SK-N-SH (cell line): ENCODE measurements around the gene C10orf143. TPM values are rescaled to one million over a fixed set of nuclear protein-coding genes. Genes with fewer than 3 reads are reported as not detected.

ENCODE experiments used
- CTCF ChIA-PET: fragments of 300-600, 350-600 bp; formaldehyde crosslinking; extraction: SDS; loops from one replicate; lab custom pipeline; 2021; lab: Yijun Ruan, JAX
- POLR2A ChIA-PET: fragments of 350-600 bp; sonication (Branson Sonifier 250); formaldehyde crosslinking; extraction: SDS; loops from one replicate; lab custom pipeline; 2020; ENCODE audit warnings: antibody characterized with exemption, inconsistent platforms; lab: Yijun Ruan, JAX
- DNase-seq: peaks from one replicate; pipeline ENCODE4 v3.0.0; 2012
- H2AFZ ChIP-seq: fragments of 200-600 bp; sonication (generic); 2 replicates; pipeline ENCODE4 v1.8.1; 2016; ENCODE audit warnings: antibody characterized with exemption, mild to moderate bottlenecking, low read depth
- H3F3A ChIP-seq: fragments of 200-600 bp; sonication (generic); replicated peaks from 2 replicates; pipeline ENCODE3; 2016; ENCODE audit warnings: antibody characterized with exemption, mild to moderate bottlenecking; ENCODE audit not compliant: insufficient read depth
- H3K27ac ChIP-seq, 2 experiments: fragments of 200-500 bp in 1 of 2; fragments of 200-600 bp in 1 of 2; sonication (Bioruptor generic) in 1 of 2; sonication (generic), shearing (Covaris generic) in 1 of 2; 2 replicates each; pipeline versions ENCODE4 v1.5.1 to v1.6.1; 2014 to 2016; ENCODE audit warnings: low read depth in 2 of 2, inconsistent platforms in 1 of 2, low read length in 1 of 2, mild to moderate bottlenecking in 1 of 2, mixed read lengths in 1 of 2
- H3K27me3 ChIP-seq: fragments of 200-600 bp; sonication (generic), shearing (Covaris generic); 2 replicates; pipeline ENCODE4 v1.6.1; 2016; ENCODE audit warnings: mixed run types; ENCODE audit not compliant: insufficient read depth
- H3K36me3 ChIP-seq, 2 experiments: fragments of 200-500 bp in 1 of 2; fragments of 200-600 bp in 1 of 2; sonication (Bioruptor generic) in 1 of 2; sonication (generic) in 1 of 2; replicated peaks in 1 of 2; 2 replicates each; pipeline versions ENCODE3 to v1.5.1; 2014 to 2016; ENCODE audit warnings: low read length in 1 of 2, mild to moderate bottlenecking in 1 of 2; ENCODE audit not compliant: insufficient read depth in 2 of 2, control insufficient read depth in 1 of 2
- H3K4me1 ChIP-seq, 2 experiments: fragments of 200-500 bp in 1 of 2; fragments of 200-600 bp in 1 of 2; sonication (Bioruptor generic) in 1 of 2; sonication (generic), shearing (Covaris generic) in 1 of 2; 2 replicates each; pipeline versions ENCODE4 v1.5.1 to v1.6.1; 2014 to 2016; ENCODE audit warnings: low read depth in 1 of 2, low read length in 1 of 2, mixed run types in 1 of 2; ENCODE audit not compliant: insufficient read depth in 2 of 2, control insufficient read depth in 1 of 2
- H3K4me2 ChIP-seq: fragments of 200-600 bp; sonication (generic), shearing (Covaris generic); 2 replicates; pipeline ENCODE4 v1.6.1; 2017; ENCODE audit warnings: mixed run types
- H3K4me3 ChIP-seq, 2 experiments: fragments of 200-500 bp in 1 of 2; fragments of 200-600 bp in 1 of 2; sonication (Bioruptor generic) in 1 of 2; sonication (generic), shearing (Covaris generic) in 1 of 2; 2 replicates each; pipeline versions ENCODE4 v1.5.1 to v1.8.1; 2014 to 2016; ENCODE audit warnings: low read depth in 2 of 2, inconsistent platforms in 1 of 2, low read length in 1 of 2, mild to moderate bottlenecking in 1 of 2, mixed read lengths in 1 of 2, moderate library complexity in 1 of 2
- H3K79me2 ChIP-seq: fragments of 200-600 bp; sonication (generic); 2 replicates; pipeline ENCODE4 v1.8.1; 2017; ENCODE audit warnings: mild to moderate bottlenecking; ENCODE audit not compliant: insufficient read depth
- H3K9ac ChIP-seq: fragments of 200-600 bp; sonication (generic); 2 replicates; pipeline ENCODE4 v1.6.1; 2017; ENCODE audit warnings: mixed run types
- H3K9me2 ChIP-seq: fragments of 200-600 bp; sonication (generic); 2 replicates; pipeline ENCODE4 v1.6.1; 2017; ENCODE audit warnings: mixed run types
- H3K9me3 ChIP-seq: fragments of 200-600 bp; sonication (generic); 2 replicates; pipeline ENCODE4 v1.6.1; 2017; ENCODE audit warnings: mixed run types, mild to moderate bottlenecking, moderate library complexity
- H4K20me1 ChIP-seq: fragments of 200-600 bp; sonication (generic); 2 replicates; pipeline ENCODE4 v1.6.1; 2017; ENCODE audit warnings: mild to moderate bottlenecking, mixed run types; ENCODE audit not compliant: insufficient read depth
- CHD2 ChIP-seq: fragments of 150-350 bp; IDR thresholded peaks from 2 replicates; pipeline ENCODE4 v1.6.1; 2018; ENCODE audit warnings: low read length; ENCODE audit not compliant: partially characterized antibody
- ELF1 ChIP-seq: IDR thresholded peaks from 2 replicates; pipeline ENCODE4 v1.4.0; 2012
- EP300 ChIP-seq, 2 experiments: IDR thresholded peaks; 2 replicates each; pipeline versions ENCODE4 v1.4.0 to v1.6.1; 2012; ENCODE audit warnings: borderline replicate concordance in 1 of 2, low read depth in 1 of 2, low read length in 1 of 2
- FOSL2 ChIP-seq: IDR thresholded peaks from 2 replicates; pipeline ENCODE4 v1.4.0; 2012; ENCODE audit warnings: low read depth, mild to moderate bottlenecking, moderate library complexity, borderline replicate concordance
- FOXJ3 ChIP-seq: sonication (generic); formaldehyde crosslinking; IDR thresholded peaks from 2 replicates; pipeline ENCODE4 v1.5.1; 2020; ENCODE audit warnings: mild to moderate bottlenecking, missing genetic modification reagents
- FOXM1 ChIP-seq: IDR thresholded peaks from 2 replicates; pipeline ENCODE4 v1.4.0; 2012; ENCODE audit warnings: low read depth, mild to moderate bottlenecking
- GATA2 ChIP-seq: sonication (generic); formaldehyde crosslinking; IDR thresholded peaks from 2 replicates; pipeline ENCODE4 v1.5.0; 2020; ENCODE audit warnings: mild to moderate bottlenecking, missing genetic modification reagents
- MEF2A ChIP-seq: IDR thresholded peaks from 2 replicates; pipeline ENCODE4 v1.4.0; 2012; ENCODE audit warnings: low read depth, borderline replicate concordance
- NFIC ChIP-seq: IDR thresholded peaks from 2 replicates; pipeline ENCODE4 v1.4.0; 2012; ENCODE audit warnings: borderline replicate concordance
- RAD21 ChIP-seq: IDR thresholded peaks from 2 replicates; pipeline ENCODE4 v1.6.1; 2012; ENCODE audit warnings: mild to moderate bottlenecking, low read length
- RXRA ChIP-seq: IDR thresholded peaks from 2 replicates; pipeline ENCODE4 v1.4.0; 2012; ENCODE audit warnings: low read depth, mild to moderate bottlenecking, borderline replicate concordance
- SMC3 ChIP-seq: IDR thresholded peaks from 2 replicates; pipeline ENCODE4 v1.6.1; 2012; ENCODE audit warnings: low read depth, low read length, improper control_type of control experiment
- TAF1 ChIP-seq: IDR thresholded peaks from 2 replicates; pipeline ENCODE4 v1.6.1; 2012; ENCODE audit warnings: low read depth, mild to moderate bottlenecking, low read length, moderate library complexity, borderline replicate concordance
- TEAD4 ChIP-seq: IDR thresholded peaks from 2 replicates; pipeline ENCODE4 v1.4.0; 2012; ENCODE audit warnings: mild to moderate bottlenecking, borderline replicate concordance; ENCODE audit not compliant: insufficient read depth
- YY1 ChIP-seq: IDR thresholded peaks from 2 replicates; pipeline ENCODE4 v1.4.0; 2012; ENCODE audit warnings: low read depth, mild to moderate bottlenecking
- WGBS: methylation state at CpG from one replicate; pipeline ENCODE4 v1.1.6; 2017; ENCODE audit warnings: low lambda C conversion rate; 5-methylcytosine and 5-hydroxymethylcytosine counted together
- polyA plus RNA-seq, 3 experiments: library from polyadenylated mRNA; depleted of rRNA; stranded (reverse); fragments of >200 nt; gene quantifications; 2 replicates each; pipeline ENCODE4 v1.2.3, GENCODE V29; 2012
- TF ChIP-seq, protein P1 (sequence below): fragments of 150-350 bp; IDR thresholded peaks from 2 replicates; pipeline ENCODE4 v1.6.1; 2017; ENCODE audit warnings: antibody characterized with exemption, low read length, low read depth, borderline replicate concordance
- TF ChIP-seq, protein P2 (sequence below): IDR thresholded peaks from 2 replicates; pipeline ENCODE4; 2012
- TF ChIP-seq, protein P3 (sequence below): IDR thresholded peaks from 2 replicates; pipeline ENCODE4 v1.4.0; 2012; ENCODE audit warnings: low read depth, borderline replicate concordance

The C10orf143 gene
- polyA plus RNA-seq, 1 of the 3 experiments (the other 2 are of a cell fraction) = 2.2 TPM

DNA sequence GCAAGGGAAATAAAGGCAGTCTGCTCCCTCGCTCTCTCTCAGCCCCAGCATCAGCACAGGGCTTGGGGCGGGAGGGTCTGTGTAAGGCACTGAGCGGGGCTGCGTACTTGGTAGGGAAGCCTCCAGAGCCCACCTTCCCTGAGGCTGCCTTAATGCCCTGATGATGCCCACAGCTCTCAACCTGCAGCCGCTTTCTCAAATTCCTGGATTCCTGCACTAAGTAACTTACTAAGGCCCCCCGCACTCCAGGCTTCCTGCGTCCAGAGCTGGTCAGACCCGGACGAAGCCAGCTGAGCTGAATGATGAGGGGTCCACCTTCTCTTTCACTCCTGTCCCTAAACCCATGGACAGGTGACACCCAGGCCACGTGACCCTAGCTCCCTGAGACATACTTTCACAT, 63.3 kb downstream of the C10orf143 start:
- Histone ChIP-seq H3F3A (no peaks in the 10 kb centered on the region), H3K79me2 (no peaks in the 10 kb centered on the region), H3K4me1 (peaks cover 0 to 9% of the 10 kb centered on the region in 2 experiments; a peak in 1 of 4 replicates), H2AFZ (no peak overlapping the region), H3K36me3 (no peaks in the 10 kb centered on the region), H3K27me3 (no peaks in the 10 kb centered on the region), H3K9me2 (no peaks in the 10 kb centered on the region), H3K9me3 (no peaks in the 10 kb centered on the region), H3K4me2 (no peak overlapping the region), H3K9ac (no peak overlapping the region), H4K20me1 (no peaks in the 10 kb centered on the region), H3K27ac (no peak overlapping the region), H3K4me3 (no peak overlapping the region)
- CTCF ChIA-PET = interaction anchor here (0.7 to 1.1 kb wide), 3 partner anchors 11 to 957 kb away, joined by 3 read pairs; no protein-coding TSS in a partner anchor
- no peak for TF ChIP-seq TAF1
- TF ChIP-seq YY1 = no peak
- no peak for TF ChIP-seq RXRA
- no peak for TF ChIP-seq CHD2
- no peak for TF ChIP-seq TEAD4
- TF ChIP-seq, protein P1, sequence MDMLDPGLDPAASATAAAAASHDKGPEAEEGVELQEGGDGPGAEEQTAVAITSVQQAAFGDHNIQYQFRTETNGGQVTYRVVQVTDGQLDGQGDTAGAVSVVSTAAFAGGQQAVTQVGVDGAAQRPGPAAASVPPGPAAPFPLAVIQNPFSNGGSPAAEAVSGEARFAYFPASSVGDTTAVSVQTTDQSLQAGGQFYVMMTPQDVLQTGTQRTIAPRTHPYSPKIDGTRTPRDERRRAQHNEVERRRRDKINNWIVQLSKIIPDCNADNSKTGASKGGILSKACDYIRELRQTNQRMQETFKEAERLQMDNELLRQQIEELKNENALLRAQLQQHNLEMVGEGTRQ = no peak
- no peak for TF ChIP-seq FOSL2
- no peak for TF ChIP-seq ELF1
- TF ChIP-seq GATA2 (CRISPR knock-in tag) = no peak
- no peak for TF ChIP-seq SMC3
- TF ChIP-seq EP300 (IDR thresholded peaks at IDR 0.05; ENCODE audit: borderline replicate concordance in 1 of 2, low read depth in 1 of 2, low read length in 1 of 2) = no peak
- TF ChIP-seq, protein P2, sequence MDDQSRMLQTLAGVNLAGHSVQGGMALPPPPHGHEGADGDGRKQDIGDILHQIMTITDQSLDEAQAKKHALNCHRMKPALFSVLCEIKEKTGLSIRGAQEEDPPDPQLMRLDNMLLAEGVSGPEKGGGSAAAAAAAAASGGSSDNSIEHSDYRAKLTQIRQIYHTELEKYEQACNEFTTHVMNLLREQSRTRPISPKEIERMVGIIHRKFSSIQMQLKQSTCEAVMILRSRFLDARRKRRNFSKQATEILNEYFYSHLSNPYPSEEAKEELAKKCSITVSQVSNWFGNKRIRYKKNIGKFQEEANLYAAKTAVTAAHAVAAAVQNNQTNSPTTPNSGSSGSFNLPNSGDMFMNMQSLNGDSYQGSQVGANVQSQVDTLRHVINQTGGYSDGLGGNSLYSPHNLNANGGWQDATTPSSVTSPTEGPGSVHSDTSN = no peak
- no peak for TF ChIP-seq MEF2A
- TF ChIP-seq FOXM1 = no peak
- TF ChIP-seq, protein P3, sequence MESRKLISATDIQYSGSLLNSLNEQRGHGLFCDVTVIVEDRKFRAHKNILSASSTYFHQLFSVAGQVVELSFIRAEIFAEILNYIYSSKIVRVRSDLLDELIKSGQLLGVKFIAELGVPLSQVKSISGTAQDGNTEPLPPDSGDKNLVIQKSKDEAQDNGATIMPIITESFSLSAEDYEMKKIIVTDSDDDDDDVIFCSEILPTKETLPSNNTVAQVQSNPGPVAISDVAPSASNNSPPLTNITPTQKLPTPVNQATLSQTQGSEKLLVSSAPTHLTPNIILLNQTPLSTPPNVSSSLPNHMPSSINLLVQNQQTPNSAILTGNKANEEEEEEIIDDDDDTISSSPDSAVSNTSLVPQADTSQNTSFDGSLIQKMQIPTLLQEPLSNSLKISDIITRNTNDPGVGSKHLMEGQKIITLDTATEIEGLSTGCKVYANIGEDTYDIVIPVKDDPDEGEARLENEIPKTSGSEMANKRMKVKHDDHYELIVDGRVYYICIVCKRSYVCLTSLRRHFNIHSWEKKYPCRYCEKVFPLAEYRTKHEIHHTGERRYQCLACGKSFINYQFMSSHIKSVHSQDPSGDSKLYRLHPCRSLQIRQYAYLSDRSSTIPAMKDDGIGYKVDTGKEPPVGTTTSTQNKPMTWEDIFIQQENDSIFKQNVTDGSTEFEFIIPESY = no peak
- no peak for TF ChIP-seq NFIC
- no peak for TF ChIP-seq RAD21
- no peak for TF ChIP-seq FOXJ3 (CRISPR knock-in tag)
- no peak for DNase-seq
- POLR2A ChIA-PET = no interaction called here
- WGBS = 75% methylated on average over 5 of the region's 10 CpGs
